Tibial nerve (tissue), 4 donors: ENCODE data around the gene WBP1.

ENCODE experiments used
- CTCF ChIP-seq, 5 experiments: fragments of 200-600 bp in 3 of 5; fragments of 450-650 bp in 2 of 5; sonication (generic) in 3 of 5; IDR thresholded peaks; one replicate each; pipeline ENCODE4 v1.5.1; 2016 to 2019; ENCODE audit warnings: antibody characterized with exemption in 5 of 5, mild to moderate bottlenecking in 3 of 5, moderate library complexity in 2 of 5
- EP300 ChIP-seq, 2 donors: sonication (generic); formaldehyde crosslinking; IDR thresholded peaks; one replicate each; pipeline ENCODE4 v1.6.1; 2017; ENCODE audit warnings: antibody characterized with exemption in 2 of 2, mild to moderate bottlenecking in 1 of 2
- POLR2A ChIP-seq, 2 donors: fragments of 450-650 bp; IDR thresholded peaks; one replicate each; pipeline ENCODE4 v1.6.1; 2017; ENCODE audit warnings: antibody characterized with exemption in 2 of 2, mild to moderate bottlenecking in 2 of 2, moderate library complexity in 2 of 2

GRCh38 chr2:74464406-74464805 lies 6.2 kb downstream of the WBP1 start:
- no peak for TF ChIP-seq POLR2A (IDR thresholded peaks at IDR 0.05)
- TF ChIP-seq CTCF (IDR thresholded peaks at IDR 0.05): no peak
- TF ChIP-seq EP300 (IDR thresholded peaks at IDR 0.05): no peak
